GM18520 (cell line): ENCODE results near the gene MYLK.

Experiments
- ATAC-seq: cut with Tn5 transposase; IDR thresholded peaks from one replicate; pipeline ENCODE4 v1.9.1; 2021; ENCODE audit not compliant: unreplicated experiment

Gene MYLK

DNA sequence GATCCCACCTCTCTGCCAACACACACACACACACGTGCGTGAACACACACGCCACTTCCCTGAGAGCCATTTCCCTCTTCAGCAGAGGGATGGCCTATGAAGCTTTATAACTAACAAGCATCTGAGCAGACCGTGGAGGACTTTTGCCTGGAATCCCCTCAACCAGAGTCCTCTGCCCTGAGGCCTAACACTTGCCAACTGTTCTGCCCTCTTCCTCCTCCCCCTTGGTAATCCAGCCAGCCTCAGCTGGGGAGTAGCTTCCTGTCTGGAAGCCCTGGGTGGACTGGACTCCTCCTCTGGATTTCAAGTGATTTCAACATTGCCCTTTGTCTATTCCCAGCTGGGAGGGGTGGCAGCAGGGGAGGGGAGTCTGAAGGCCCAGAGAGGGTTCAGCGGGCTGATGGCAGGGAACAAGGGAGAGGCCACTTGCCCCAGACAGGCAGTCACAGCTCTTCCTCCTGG lies 230.9 kb downstream of the MYLK start:
- ATAC-seq: no peak

DNA sequence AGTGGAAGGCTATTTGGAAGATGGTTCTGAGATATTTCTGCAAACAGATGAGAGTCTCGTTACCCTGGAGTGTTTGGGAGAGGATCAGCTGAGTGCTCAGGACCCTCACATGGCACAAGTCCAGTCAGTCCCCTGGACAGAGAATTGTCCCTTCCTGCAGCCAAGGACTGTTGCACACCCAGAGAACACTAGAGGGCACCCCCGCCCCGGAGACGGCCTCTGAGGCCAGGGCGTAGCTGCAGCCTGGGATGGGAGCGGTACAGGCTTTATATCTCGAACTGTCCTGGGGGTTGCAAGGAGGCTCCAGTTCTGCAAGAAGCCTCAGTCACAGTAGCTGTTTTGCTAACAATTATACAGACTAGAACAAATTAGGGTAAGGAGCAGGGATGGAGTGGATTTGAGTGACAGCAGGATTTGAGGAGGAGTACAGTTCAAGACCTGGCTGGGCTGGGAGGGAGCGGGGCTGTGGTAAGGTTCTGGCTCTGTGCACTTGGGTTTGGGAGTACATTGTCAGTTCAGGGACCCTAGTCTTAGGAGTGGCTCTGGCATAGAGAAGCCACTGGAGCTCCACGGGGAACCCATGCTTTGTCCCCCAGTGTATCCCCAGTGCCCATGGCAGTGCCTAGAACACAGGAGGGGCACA lies 231.7 kb downstream of the MYLK start:
- ATAC-seq: no peak

DNA sequence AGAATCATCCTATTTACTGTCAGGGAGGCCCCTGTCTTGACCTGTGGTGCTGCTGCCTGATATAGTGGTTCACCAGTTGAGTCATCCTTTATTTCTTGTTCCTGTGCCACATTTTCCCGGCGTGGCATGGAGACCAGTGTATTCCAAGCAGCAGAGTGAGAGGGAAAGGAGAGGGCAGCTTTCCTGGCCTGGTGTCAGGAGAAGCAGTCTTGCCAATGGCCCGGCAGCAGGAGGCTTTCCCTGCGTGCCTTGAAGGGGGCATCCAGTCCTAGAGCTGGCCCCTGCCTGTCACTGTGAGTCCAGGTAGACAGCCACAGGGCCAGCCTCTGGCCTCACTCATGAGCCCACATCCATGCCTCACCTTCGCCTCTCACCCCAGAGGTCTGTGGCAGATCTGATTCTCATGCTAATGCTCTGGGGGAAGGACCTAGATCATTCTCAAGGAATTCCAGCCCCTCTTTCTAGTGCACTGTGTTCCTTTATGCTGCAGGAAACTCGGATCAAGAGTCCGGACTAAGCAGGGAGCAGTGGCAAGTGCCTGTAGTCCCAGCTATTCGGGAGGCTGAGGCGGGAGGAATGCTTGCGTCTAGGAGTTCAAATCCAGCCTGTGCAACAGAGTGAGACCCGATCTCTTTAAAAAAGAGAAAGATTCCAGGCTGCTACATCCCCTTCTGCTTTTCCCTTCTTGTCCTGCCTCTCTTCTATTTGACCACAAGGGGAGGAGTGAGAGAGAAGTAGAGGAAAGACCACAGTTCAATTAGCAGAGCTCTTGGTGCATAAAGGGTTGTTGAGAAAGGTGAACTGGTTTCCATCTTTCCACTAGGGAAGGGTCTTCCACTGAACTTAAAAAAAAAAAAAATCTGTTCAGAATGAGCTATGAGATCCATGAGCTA lies 232.4 kb downstream of the MYLK start:
- no peak for ATAC-seq

DNA sequence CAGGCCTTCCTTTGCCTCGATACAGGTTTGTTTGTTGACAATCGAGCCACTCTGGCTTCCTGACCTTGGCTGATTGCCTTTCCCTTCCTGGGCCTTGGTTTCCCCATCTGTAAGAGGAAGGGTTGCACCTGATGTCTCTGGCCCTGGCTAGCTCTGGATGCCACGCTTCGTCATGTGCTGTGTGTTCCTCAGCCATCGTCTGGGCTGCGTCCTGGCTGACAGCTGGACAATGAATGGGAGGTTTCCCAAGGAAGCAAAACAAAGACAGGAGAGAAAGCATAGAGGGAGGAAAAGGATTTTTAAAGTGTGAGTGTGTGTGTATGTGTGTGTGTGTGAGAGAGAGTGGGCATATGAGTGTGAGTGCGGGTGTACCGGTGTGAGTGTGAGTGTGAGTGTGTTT lies 234.0 kb downstream of the MYLK start:
- no peak for ATAC-seq

DNA sequence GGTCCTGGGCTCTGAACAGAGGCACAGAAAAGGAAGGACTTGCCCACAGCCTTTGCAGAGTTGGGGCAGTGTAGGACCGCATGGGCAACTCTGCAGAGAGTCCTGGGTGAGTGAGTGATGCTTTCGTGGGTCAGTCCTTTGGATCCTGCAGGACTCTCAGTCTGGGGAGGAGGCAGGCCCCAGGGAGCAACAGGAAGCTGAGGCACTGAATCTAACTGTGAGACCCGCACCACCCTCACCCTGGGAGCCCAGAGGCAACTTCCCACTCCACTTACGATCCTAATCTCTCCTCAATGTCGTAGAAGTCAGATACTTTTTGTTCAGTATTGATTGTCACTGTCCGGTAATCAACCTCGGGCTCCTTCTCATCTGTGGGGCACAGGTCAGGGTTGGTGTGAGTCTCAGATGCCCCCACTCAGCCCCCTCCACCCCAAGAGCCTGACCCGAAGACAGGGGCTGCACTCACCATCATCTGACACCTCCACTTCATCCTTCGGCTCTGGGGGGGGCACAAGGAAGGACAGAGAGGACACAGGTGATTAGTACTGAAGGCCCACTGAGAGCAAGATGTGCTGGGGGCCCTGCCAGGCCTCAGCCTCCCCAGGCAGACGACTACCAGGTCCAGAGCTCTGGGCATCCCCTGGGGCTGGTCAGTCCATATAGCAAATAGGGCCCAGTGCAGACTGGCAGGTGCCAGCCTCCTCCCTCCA lies 235.3 kb downstream of the MYLK start:
- ATAC-seq: no peak

DNA sequence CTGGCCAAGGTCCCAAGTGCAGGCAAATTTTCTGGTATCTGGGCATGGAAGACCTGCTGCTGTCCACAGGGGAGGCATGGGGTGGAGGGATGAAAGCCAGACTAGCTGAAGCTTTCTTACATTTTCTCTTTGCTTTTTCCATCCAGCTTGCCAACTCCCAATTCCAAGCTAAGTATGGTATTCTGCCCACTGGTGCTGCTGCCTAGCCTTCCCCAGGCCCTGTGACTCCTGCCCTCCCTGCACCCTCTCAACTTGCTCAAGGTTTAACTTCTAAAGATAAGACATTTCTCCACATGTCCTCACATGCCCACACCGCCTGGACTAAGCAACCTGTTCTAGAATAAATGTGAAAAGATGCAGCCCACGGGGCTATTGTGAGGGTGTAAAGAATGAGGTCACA lies 239.8 kb downstream of the MYLK start:
- no peak for ATAC-seq

DNA sequence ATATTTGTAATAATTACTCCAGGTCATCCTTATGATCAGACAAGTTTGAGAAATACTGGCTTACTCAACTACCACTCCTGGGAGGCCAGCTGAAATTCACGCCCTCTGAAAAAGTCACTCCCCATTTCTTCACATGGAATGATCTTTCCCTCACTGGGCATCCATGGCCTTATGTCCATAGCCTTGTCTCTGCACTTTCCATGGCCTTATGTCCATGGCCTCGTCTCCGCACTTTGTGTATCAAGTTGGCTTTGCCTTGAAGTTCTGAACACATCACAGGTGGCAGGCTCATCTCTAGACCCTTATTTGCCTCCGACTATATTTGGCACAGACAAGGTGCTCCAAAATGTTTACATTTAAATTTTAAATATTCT lies 241.2 kb downstream of the MYLK start:
- ATAC-seq: no peak

DNA sequence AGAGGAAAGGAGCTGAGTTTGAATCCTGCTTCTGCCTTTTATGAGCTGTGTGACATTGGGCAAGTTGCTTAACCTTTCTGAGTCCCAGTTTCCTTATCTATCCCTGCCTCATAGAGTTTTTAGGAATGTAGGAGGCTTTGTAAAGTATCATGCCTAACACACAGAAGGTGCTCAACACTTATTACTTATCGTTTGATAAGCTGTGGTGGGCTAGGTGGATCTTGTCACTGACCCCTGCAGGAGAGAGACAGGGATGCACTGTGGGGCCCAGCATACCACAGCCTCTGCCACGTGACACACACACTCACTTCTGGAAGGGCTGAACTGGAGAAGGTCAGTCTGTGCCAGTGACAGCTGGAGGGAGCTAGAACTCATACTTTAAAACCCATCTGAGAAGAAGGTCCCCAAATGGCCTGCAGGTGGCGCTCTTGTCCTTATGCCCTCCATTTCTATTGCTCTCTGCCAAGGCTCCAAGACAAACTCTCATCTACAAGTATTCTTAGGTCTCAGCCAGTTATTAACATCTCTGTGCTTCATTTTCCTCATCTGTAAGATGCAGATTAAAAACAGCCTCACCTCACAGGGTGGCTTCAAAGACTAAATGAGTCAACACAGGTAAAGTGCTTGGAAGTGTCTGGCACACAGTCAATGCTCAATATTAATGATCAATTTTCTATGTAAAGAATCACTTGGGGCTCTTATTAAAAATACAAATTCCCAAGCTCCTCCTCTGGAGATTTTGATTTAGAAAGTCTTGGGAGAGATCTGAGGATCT lies 241.8 kb downstream of the MYLK start:
- peak; percentile 61 for ATAC-seq

DNA sequence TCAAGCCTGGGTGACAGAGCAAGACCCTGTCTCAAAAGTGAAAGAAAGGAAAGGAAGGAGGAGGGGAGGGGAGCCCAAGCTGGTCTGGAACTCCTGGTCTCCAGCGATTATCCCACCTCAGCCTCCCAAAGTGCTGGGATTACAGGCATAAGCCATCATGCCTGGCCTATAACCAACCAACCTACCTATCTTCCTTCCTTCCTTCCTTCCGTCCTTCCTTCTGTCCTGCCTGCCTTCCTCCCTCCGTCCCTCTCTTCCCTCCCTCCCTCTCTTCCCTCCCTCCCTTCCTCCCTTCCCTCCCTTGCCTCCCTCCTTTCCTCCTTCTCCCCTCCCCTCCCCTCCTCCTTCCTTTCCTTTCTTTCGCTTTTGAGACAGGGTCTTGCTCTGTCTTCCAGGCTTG lies 242.6 kb downstream of the MYLK start:
- no peak for ATAC-seq

DNA sequence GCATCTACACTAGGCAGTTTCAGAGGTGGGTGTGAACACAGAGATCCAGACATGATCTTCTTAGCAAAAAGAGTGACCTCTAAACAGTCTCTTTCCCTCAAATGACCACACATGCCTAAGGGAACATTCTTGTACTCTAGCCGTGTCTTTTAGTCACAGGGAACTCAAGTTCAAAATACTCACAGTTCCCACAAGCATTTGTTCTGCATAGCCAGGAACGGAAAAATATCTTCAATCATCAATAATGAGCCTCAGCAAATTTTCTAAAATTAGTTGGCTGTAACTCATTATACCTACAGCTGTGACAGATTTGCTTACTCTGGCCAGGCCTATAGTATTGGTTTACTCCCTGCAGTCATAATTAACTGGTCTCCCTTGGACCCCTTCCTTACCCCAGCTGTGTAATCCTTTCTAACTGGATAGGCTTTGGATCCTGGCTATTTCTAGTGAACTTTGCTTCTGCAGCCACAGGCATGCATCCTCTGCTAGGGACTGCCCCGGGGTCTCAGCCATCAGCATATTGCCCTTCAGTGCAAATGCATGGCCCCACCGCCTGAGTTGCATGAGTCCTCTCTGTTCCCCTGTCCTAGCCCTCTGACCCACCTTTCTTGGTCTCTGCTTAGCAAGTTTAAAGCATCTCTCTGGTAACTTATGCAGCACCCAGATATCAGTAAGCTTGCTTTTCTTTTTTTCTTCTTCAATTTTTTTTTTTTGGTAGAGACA lies 243.2 kb downstream of the MYLK start:
- no peak for ATAC-seq

DNA sequence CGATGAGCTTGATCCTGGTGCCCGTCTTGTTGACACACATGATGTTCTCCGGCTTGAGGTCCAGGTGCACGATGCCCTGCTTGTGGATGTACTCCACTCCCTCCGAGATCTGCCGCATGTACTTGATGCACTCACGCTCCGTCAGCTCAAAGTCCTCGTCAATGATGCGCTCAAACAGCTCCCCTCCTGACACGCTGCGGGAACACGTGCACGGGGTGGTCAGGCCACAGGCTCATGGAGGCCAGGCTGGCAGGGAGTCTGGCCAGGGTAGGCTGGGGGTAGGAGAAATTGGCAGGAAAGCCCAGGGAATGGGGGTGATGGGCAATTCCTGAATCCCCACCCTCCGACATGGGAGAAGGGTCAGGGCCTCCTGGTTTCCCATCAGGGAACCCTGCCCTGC lies 243.8 kb downstream of the MYLK start:
- ATAC-seq: no peak

DNA sequence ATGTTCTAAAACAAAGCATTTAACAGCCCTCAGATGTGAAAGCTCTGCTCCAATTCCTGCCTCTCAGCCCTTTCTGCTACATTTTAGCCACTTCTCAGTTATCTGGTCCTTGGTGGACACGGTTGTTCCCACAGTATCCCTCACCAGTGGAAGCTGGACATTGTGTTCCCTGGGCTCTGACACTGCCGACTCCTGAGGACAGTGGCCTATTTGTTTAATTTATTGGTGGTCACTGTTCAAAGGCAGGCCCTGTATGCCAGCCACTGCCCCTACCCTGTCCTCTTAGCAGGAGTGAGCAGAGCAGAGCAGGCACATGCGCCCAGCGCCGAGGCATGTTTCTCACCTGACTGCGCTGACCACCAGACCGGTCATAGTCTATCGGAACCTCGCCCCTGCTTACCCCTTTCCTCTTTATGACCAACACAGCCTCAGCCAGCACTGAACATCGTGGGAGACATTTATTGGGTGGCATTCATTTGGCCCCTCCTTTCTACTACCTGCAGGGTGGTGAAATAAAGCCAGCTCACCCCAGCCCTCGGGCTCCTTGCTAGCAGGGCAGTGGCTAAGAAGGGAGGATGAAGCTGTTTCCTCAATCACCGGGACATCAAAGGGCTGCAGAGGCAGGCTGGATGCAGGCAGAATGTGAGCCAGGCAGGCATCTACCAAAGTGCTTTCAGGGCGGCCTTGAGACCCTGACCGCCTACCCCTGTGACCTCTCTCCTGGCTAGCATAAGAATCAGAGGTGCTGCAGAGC lies 245.0 kb downstream of the MYLK start:
- ATAC-seq: no peak

DNA sequence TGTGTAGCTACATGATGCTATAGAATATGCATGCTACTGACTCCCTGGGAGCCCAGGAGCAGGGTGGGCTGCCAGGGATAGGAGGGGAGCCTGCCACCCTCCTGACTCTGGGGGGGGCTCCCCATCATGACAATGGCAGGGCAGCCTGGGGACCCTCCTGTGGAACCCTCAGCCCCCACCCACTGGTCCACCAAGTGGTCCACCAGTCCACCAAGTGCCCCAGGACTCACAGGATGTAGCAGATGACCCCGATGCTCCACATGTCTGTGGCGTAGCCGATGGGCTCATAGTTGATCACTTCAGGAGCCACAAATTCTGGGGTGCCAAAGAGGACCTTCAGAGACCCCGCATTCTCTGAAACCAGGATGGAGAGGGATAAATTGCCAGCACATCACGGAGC lies 246.3 kb downstream of the MYLK start:
- ATAC-seq: no peak

DNA sequence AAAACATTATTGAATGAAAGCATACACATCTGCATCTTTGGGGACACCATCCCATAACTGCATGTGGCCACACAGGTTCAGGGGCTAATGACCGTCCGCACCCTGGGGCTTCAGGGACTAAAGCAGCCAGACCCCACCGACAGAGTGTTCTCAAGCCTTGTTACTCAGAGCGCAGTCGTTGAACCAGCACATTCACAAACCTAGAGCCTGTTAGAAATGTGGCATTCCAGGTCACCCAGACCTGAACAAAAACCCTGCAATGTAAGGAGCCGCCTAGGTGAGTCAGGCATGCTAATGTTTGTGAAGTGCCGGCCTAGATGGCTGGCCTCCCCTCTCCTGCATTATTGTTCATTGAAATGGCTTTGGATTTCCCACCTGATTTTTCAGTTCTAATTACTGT lies 247.0 kb downstream of the MYLK start:
- no peak for ATAC-seq

DNA sequence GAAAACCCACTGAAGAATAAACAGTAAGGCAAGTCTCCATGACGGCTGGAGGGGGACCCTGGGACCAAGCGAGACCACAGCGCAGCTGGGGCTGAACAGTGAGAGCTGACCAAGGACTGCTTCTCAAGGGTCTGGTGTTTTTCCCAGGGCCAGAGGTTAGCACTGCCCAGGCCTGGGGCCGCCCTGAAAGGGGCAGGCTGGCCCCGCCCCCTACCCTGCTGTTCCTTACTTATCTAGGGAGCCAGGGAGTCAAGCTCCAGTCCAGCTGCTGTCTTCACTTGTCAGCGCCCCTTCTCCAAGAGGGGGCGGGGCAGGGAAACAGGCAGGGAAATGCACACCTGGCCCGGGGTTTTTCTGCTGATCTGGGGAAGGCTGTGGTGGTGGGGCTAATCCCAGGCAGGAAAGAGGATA lies 247.7 kb downstream of the MYLK start:
- ATAC-seq: no peak

DNA sequence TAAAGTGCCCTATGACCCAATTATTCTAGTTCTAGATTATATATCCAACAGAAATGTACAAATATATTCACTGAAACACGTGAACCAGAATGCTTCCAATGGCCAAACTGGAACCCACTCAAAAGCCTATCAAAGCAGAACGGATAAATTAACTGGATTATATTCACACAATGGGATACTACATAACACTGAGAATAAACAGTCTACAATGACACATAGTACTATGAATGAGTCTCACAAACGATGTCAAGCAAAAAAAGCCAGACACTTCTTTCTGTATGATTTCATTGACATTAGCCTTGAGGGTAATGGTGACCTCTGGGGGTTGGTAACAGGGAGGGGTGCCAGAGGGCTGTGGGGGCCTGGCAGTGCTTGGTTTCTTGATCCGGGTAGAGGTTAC lies 248.4 kb downstream of the MYLK start:
- ATAC-seq: no peak

DNA sequence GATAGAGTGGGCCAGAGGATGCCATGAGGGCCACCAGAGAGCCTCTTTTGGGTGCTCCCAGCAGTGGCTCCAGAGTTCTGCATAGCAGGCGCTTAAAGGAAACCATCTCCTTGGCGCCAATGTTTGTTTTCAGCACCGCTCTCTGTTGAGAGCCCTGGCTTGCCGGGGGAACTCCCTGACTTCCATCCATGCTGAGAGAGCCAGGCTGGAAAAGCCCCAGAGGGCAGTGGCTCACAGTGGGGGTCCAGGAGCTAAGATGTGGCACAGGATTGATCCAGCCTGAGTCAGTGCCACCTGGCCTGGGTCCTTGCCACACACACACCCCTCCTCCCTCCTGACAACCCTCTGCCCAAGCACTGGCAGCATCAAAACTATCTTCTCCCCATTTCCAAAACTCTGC lies 248.9 kb downstream of the MYLK start:
- no peak for ATAC-seq

DNA sequence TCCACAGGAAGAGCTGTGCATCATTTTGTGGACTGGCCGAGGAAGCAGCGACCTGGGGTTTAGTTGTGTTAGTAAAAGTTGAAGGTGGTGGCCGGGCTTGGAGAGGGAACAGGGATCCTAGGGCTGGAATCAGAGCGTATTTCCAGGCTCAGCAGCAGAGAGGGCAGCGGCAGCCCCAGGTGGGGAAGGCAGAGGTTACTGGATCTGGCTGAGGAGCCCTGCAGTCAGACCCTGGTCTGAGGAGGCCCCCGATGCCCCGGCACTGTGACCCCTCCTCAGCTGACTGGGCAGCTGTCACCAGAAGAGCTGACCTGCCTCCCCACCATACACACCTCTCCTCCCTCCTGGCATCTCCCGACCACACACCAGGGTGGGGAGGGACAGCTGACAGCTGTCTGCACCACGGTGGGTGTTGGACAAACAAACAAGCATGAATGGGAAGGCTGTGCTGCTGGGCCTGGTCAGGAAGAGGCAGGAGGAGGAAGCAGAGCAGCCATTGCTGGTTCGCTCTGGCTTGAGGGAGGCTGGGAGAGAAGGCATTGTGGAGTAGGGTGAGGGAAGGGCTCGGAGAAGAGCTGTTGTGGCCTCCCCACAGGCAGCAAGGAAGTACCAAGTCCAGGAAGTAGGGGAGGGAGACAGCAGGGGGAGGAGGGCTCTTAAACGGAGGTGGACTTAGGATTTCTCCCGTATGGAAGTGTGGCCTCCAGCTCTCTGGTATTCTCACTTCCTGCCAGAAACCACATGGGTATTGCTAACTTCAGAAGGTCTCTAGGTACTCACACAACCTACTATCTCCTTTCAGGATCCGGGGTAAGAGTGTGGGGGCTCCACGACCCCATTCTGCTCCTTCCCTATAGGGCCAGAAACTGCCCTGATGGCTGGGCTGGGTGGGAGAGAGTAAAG lies 249.7 kb downstream of the MYLK start:
- no peak for ATAC-seq

DNA sequence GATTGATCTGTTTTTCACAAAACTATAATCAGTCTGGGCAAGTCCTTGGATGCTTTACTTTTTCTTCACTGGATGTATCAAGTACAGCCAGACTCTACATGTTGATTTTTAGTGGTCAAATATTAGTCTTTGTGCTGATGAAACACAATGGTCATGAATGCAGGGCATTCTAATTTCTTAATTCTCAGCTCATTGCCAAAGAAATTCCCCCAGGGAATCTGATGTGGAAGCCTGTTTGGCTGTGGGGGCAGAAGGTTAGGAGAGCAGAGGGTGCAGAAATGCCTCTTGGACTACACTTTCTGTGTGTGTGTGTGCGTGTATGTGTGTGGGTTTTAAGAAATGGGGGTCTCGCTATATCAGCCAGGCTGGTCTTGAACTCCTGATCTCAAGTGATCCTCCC lies 250.6 kb downstream of the MYLK start:
- no peak for ATAC-seq
